A549 (cell line): ENCODE results near the gene RHCE.

Source experiments
- CTCF ChIP-seq: fragments of >200 bp; sonication (Bioruptor Twin); formaldehyde crosslinking; IDR thresholded peaks from 3 replicates; pipeline ENCODE4 v1.5.1; 2016
- EP300 ChIP-seq, 2 experiments: fragments of >200 bp; sonication (Bioruptor Twin); formaldehyde crosslinking; IDR thresholded peaks; 2 replicates in 1 of 2; 3 replicates in 1 of 2; pipeline ENCODE4 v1.6.1; 2016 to 2017
- MAFK ChIP-seq: fragments of 450-650 bp; IDR thresholded peaks from 2 replicates; pipeline ENCODE4 v1.6.1; 2014; ENCODE audit not compliant: partially characterized antibody
- POLR2AphosphoS2 ChIP-seq: conservative IDR thresholded peaks from 2 replicates; pipeline ENCODE4 v1.6.1; 2012; ENCODE audit warnings: low read length, improper control_type of control experiment, inconsistent platforms
- RAD21 ChIP-seq, 2 experiments: fragments of >200 bp in 1 of 2; sonication (Bioruptor Twin) in 1 of 2; formaldehyde crosslinking in 1 of 2; IDR thresholded peaks in 1 of 2; conservative IDR thresholded peaks in 1 of 2; 2 replicates in 1 of 2; 3 replicates in 1 of 2; pipeline ENCODE4 v1.6.1; 2012 to 2018; ENCODE audit warnings: inconsistent platforms in 1 of 2
- TF ChIP-seq, protein P1 (sequence below): IDR thresholded peaks from 2 replicates; pipeline ENCODE4 v1.6.1; 2012

DNA sequence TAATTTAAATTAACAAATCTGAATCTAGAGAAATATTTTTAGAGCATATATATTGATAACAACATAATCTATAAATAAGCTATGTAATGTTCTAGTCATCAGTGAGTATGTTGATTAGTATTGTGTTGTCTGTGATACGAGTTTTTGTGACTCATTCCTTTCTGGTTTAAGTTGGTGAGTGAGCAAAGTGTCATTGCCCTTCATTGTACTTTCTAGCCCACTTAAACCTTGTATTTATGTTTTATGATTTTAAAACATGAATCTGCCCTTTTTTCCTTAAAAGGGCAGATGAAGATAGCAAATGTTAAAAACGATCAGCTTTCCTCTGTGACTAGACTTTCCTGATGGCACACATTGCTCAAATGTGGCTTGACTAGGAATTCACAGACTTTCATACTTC lies 48.6 kb upstream of the RHCE start:
- TF ChIP-seq, protein P1, sequence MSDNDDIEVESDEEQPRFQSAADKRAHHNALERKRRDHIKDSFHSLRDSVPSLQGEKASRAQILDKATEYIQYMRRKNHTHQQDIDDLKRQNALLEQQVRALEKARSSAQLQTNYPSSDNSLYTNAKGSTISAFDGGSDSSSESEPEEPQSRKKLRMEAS, result no peak
- TF ChIP-seq RAD21 (conservative IDR thresholded peaks at IDR 0.05 in 1 of 2, IDR thresholded peaks at IDR 0.05 in 1 of 2) (no peak), CTCF (no peak), POLR2AphosphoS2 (no peak), MAFK (no peak), EP300 (IDR thresholded peaks at IDR 0.05) (no peak)
